H9 (cell line): ENCODE data around the gene SLC22A2. TPM values are rescaled to one million over a fixed set of nuclear protein-coding genes. Genes with fewer than 3 reads are reported as not detected.

ENCODE experiments used
- DNase-seq: peaks from one replicate; pipeline ENCODE4 v3.0.0-alpha.2; 2017
- H2AFZ ChIP-seq: one replicate; pipeline ENCODE4 v1.6.1; 2013; ENCODE audit warnings: mild to moderate bottlenecking, low read length, control low read depth, moderate library complexity
- H2AK5ac ChIP-seq: 2 replicates; pipeline ENCODE4 v1.6.1; 2013; ENCODE audit warnings: low read length, control low read depth, mixed read lengths; ENCODE audit not compliant: insufficient read length
- H2BK120ac ChIP-seq: one replicate; pipeline ENCODE4 v1.6.1; 2013; ENCODE audit warnings: low read depth, mild to moderate bottlenecking, low read length, control low read depth, inconsistent platforms; ENCODE audit not compliant: poor library complexity, severe bottlenecking
- H2BK12ac ChIP-seq: 2 replicates; pipeline ENCODE4 v1.6.1; 2013; ENCODE audit warnings: low read length, control low read depth, mixed read lengths, low read depth; ENCODE audit not compliant: insufficient read length
- H2BK15ac ChIP-seq: 2 replicates; pipeline ENCODE4 v1.6.1; 2013; ENCODE audit warnings: low read depth, low read length, control low read depth
- H2BK20ac ChIP-seq: one replicate; pipeline ENCODE4 v1.6.1; 2013; ENCODE audit warnings: low read depth, mild to moderate bottlenecking, low read length, control low read depth, inconsistent platforms; ENCODE audit not compliant: poor library complexity, severe bottlenecking
- H2BK5ac ChIP-seq: 2 replicates; pipeline ENCODE4 v1.6.1; 2013; ENCODE audit warnings: low read length, control low read depth, mixed read lengths; ENCODE audit not compliant: insufficient read length
- H3K14ac ChIP-seq: 2 replicates; pipeline ENCODE4 v1.6.1; 2013; ENCODE audit warnings: low read length, control low read depth; ENCODE audit not compliant: insufficient read depth
- H3K18ac ChIP-seq: 2 replicates; pipeline ENCODE4 v1.6.1; 2013; ENCODE audit warnings: low read depth, mild to moderate bottlenecking, mixed read lengths, low read length, control low read depth; ENCODE audit not compliant: insufficient read length
- H3K23ac ChIP-seq: 2 replicates; pipeline ENCODE4 v1.6.1; 2013; ENCODE audit warnings: low read length, control low read depth, mixed read lengths, low read depth; ENCODE audit not compliant: insufficient read length
- H3K23me2 ChIP-seq: 2 replicates; pipeline ENCODE4 v1.6.1; 2013; ENCODE audit warnings: low read depth, mild to moderate bottlenecking, mixed read lengths, low read length, control low read depth; ENCODE audit not compliant: insufficient read length, poor library complexity, severe bottlenecking
- H3K27ac ChIP-seq: 2 replicates; pipeline ENCODE4 v1.5.1; 2013; ENCODE audit warnings: low read length, control low read depth, mixed read lengths, low read depth; ENCODE audit not compliant: insufficient read length
- H3K27me3 ChIP-seq: 2 replicates; pipeline ENCODE4 v1.6.1; 2013; ENCODE audit warnings: low read length, control low read depth, inconsistent platforms; ENCODE audit not compliant: insufficient read depth
- H3K4ac ChIP-seq: 2 replicates; pipeline ENCODE4 v1.6.1; 2013; ENCODE audit warnings: low read depth, mild to moderate bottlenecking, control low read depth, inconsistent platforms, low read length, moderate library complexity
- H3K4me1 ChIP-seq: 2 replicates; pipeline ENCODE4 v1.6.1; 2013; ENCODE audit warnings: low read length, control low read depth, inconsistent platforms; ENCODE audit not compliant: insufficient read depth
- H3K4me2 ChIP-seq: 2 replicates; pipeline ENCODE4 v1.6.1; 2013; ENCODE audit warnings: low read length, control low read depth, mixed read lengths; ENCODE audit not compliant: insufficient read length, insufficient read depth
- H3K56ac ChIP-seq: 2 replicates; pipeline ENCODE4 v1.6.1; 2013; ENCODE audit warnings: low read depth, mild to moderate bottlenecking, mixed read lengths, low read length, control low read depth; ENCODE audit not compliant: insufficient read length
- H3K79me1 ChIP-seq: 2 replicates; pipeline ENCODE4 v1.6.1; 2013; ENCODE audit warnings: low read depth, mild to moderate bottlenecking, moderate library complexity, low read length, control low read depth, inconsistent platforms; ENCODE audit not compliant: insufficient read depth, poor library complexity, severe bottlenecking
- H3K79me2 ChIP-seq: 2 replicates; pipeline ENCODE4 v1.6.1; 2013; ENCODE audit warnings: low read length, control low read depth, inconsistent platforms; ENCODE audit not compliant: insufficient read depth
- H3K9ac ChIP-seq: 2 replicates; pipeline ENCODE4 v1.6.1; 2013; ENCODE audit warnings: low read length, control low read depth, mixed read lengths; ENCODE audit not compliant: insufficient read length; ENCODE audit errors: extremely low read depth
- H3K9me3 ChIP-seq: one replicate; pipeline ENCODE4 v1.6.1; 2013; ENCODE audit warnings: low read depth, low read length, inconsistent platforms; ENCODE audit not compliant: control insufficient read depth
- H3T11ph ChIP-seq: one replicate; pipeline ENCODE4 v1.6.1; 2013; ENCODE audit warnings: mild to moderate bottlenecking, low read length, control low read depth, inconsistent platforms
- H4K20me1 ChIP-seq: one replicate; pipeline ENCODE4 v1.6.1; 2013; ENCODE audit not compliant: control insufficient read depth, insufficient read length, insufficient read depth
- H4K5ac ChIP-seq: 2 replicates; pipeline ENCODE4 v1.6.1; 2013; ENCODE audit warnings: low read depth, mild to moderate bottlenecking, mixed read lengths, low read length, control low read depth; ENCODE audit not compliant: insufficient read length
- H4K8ac ChIP-seq: replicated peaks from 2 replicates; pipeline ENCODE4 v1.6.1; 2013; ENCODE audit warnings: low read length, control low read depth, mixed read lengths, low read depth; ENCODE audit not compliant: insufficient read length
- H4K91ac ChIP-seq: 2 replicates; pipeline ENCODE4 v1.6.1; 2013; ENCODE audit warnings: low read depth, mild to moderate bottlenecking, moderate library complexity, mixed read lengths, low read length, control low read depth; ENCODE audit not compliant: insufficient read length
- H3K27ac Mint-ChIP-seq, 3 experiments: 2 replicates in 2 of 3; 3 replicates in 1 of 3; pipeline ENCODE4 v1.8.0; 2020 to 2021; ENCODE audit warnings: mixed read lengths in 3 of 3, mild to moderate bottlenecking in 1 of 3, moderate library complexity in 1 of 3
- H3K27me3 Mint-ChIP-seq: 2 replicates; pipeline ENCODE4 v1.8.0; 2021; ENCODE audit warnings: low read depth, mild to moderate bottlenecking, moderate library complexity, mixed read lengths
- H3K36me3 Mint-ChIP-seq, 3 experiments: 2 replicates in 2 of 3; 3 replicates in 1 of 3; pipeline ENCODE4 v1.8.0; 2020 to 2021; ENCODE audit warnings: low read depth in 3 of 3, mixed read lengths in 3 of 3; ENCODE audit not compliant: insufficient read depth in 1 of 3
- H3K4me1 Mint-ChIP-seq, 2 experiments: 2 replicates each; pipeline ENCODE4 v1.8.0; 2020; ENCODE audit warnings: mixed read lengths in 2 of 2
- H3K4me3 Mint-ChIP-seq, 2 experiments: 2 replicates in 1 of 2; 3 replicates in 1 of 2; pipeline ENCODE4 v1.8.0; 2020 to 2021; ENCODE audit warnings: mild to moderate bottlenecking in 2 of 2, mixed read lengths in 2 of 2, moderate library complexity in 1 of 2
- H3K9me3 Mint-ChIP-seq, 2 experiments: 2 replicates in 1 of 2; 3 replicates in 1 of 2; pipeline ENCODE4 v1.8.0; 2020; ENCODE audit warnings: mild to moderate bottlenecking in 2 of 2, mixed read lengths in 2 of 2, moderate library complexity in 1 of 2
- CTCF ChIP-seq: fragments of 200-600 bp; sonication (generic); conservative IDR thresholded peaks from 3 replicates; pipeline ENCODE4 v1.8.0; 2021; ENCODE audit warnings: antibody characterized with exemption, mild to moderate bottlenecking
- WGBS: extraction: QIAGEN DNeasy Blood & Tissue Kit; methylation state at CpG from one replicate; pipeline ENCODE4 v1.1.7; 2013; ENCODE audit warnings: missing lambda C conversion rate, low lambda C conversion rate, mixed read lengths; ENCODE audit not compliant: insufficient read length; ENCODE audit errors: extremely low coverage; 5-methylcytosine and 5-hydroxymethylcytosine counted together
- total RNA-seq: library from RNA; stranded (reverse); gene quantifications from 2 replicates; pipeline ENCODE4 v1.2.1, GENCODE V29; 2021

SLC22A2 gene
- total RNA-seq, 1 experiment from 2014 or later: 1.0 TPM

- no peak overlapping the region for H3K4me2 ChIP-seq
- H3K79me1 ChIP-seq: no peaks in the 10 kb centered on the region
- Mint-ChIP-seq H3K4me3 (no peak overlapping the region), H3K27ac (peak overlapping the region; percentile 81 to 98 (median 93)), H3K27me3 (no peaks in the 10 kb centered on the region), H3K36me3 (peaks cover 0 to 19% (median 18%) of the 10 kb centered on the region in 3 experiments; a peak in 5 of 7 replicates), H3K4me1 (peaks cover 43 to 56% of the 10 kb centered on the region in 2 experiments), H3K9me3 (peaks cover 8% of the 10 kb centered on the region in 2 experiments; a peak in 4 of 5 replicates)
- H3K23ac ChIP-seq: no peak overlapping the region
- peak overlapping the region; percentile 26 for H2BK20ac ChIP-seq
- H3K14ac ChIP-seq: no peak overlapping the region
- H3K79me2 ChIP-seq: no peaks in the 10 kb centered on the region
- H2BK15ac ChIP-seq: no peak overlapping the region
- H4K8ac ChIP-seq: no peak overlapping the region
- no CpG with 5 or more reads among the region's 1 CpG for WGBS
- no peak overlapping the region for H4K5ac ChIP-seq
- H3T11ph ChIP-seq: peak overlapping the region; percentile 90
- H3K27me3 ChIP-seq: no peaks in the 10 kb centered on the region
- no peaks in the 10 kb centered on the region for H3K23me2 ChIP-seq
- no peak overlapping the region for H2AK5ac ChIP-seq
- no peaks in the 10 kb centered on the region for H3K9me3 ChIP-seq
- H4K91ac ChIP-seq: no peak overlapping the region
- H3K9ac ChIP-seq: no peak overlapping the region
- no peak overlapping the region for H2BK12ac ChIP-seq
- no peak for TF ChIP-seq CTCF
- H3K56ac ChIP-seq: no peak overlapping the region
- no peak overlapping the region for H2AFZ ChIP-seq
- H3K27ac ChIP-seq: no peak overlapping the region
- peak overlapping the region; percentile 44 for H3K18ac ChIP-seq
- no peaks in the 10 kb centered on the region for H4K20me1 ChIP-seq
- H3K4me1 ChIP-seq: peaks cover 4% of the 10 kb centered on the region; the same call in 1 of the 2 replicates
- H2BK5ac ChIP-seq: no peak overlapping the region
- no peak overlapping the region; the same call in 1 of the 2 replicates for H3K4ac ChIP-seq
- DNase-seq: no peak
- H2BK120ac ChIP-seq: no peak overlapping the region
These were observed 30.9 kb downstream of the SLC22A2 start for GRCh38 chr6:160227769-160228161.
